Activated T-cell treated with anti-CD3 and anti-CD28 coated beads, Interleukin-2, amount 50 U/mL, for 72 hours (primary cell): ENCODE data around the gene CHEK2. TPM values are rescaled to one million over a fixed set of nuclear protein-coding genes. Genes with fewer than 3 reads are reported as not detected.

ENCODE experiments used
- ATAC-seq, 2 donors: fragments of 150-1000 bp; cut with Tn5 transposase; replicated peaks in 1 of 2; 2 replicates each; pipeline ENCODE4 v1.10.0; 2021; ENCODE audit warnings: moderate library complexity in 2 of 2, mild to moderate bottlenecking in 1 of 2
- DNase-seq, 2 donors: peaks; one replicate each; pipeline ENCODE4 v3.0.0; 2021 to 2022; ENCODE audit warnings: mixed read lengths in 1 of 2
- H3K27ac Mint-ChIP-seq: one replicate; pipeline ENCODE4 v1.8.0; 2022; ENCODE audit warnings: mild to moderate bottlenecking, moderate library complexity, mixed read lengths
- H3K27me3 Mint-ChIP-seq: one replicate; pipeline ENCODE4 v1.8.0; 2022; ENCODE audit warnings: low read depth, mixed read lengths
- H3K36me3 Mint-ChIP-seq, 2 donors: one replicate each; pipeline ENCODE4 v1.8.0; 2022; ENCODE audit warnings: mixed read lengths in 2 of 2, mild to moderate bottlenecking in 1 of 2; ENCODE audit not compliant: insufficient read depth in 2 of 2
- H3K4me1 Mint-ChIP-seq: one replicate; pipeline ENCODE4 v1.8.0; 2022; ENCODE audit warnings: low read depth, mixed read lengths
- H3K4me3 Mint-ChIP-seq, 2 donors: one replicate each; pipeline ENCODE4 v1.8.0; 2022; ENCODE audit warnings: mild to moderate bottlenecking in 2 of 2, mixed read lengths in 2 of 2, moderate library complexity in 2 of 2
- H3K9me3 Mint-ChIP-seq, 2 donors: one replicate each; pipeline ENCODE4 v1.8.0; 2022; ENCODE audit warnings: mixed read lengths in 2 of 2
- total RNA-seq, 2 donors: library from RNA; stranded (reverse); gene quantifications; one replicate each; pipeline ENCODE4 v1.2.3, GENCODE V29; 2022

The CHEK2 gene
- total RNA-seq = 10 to 100 TPM; 29.2 to 32.1 TPM

DNA sequence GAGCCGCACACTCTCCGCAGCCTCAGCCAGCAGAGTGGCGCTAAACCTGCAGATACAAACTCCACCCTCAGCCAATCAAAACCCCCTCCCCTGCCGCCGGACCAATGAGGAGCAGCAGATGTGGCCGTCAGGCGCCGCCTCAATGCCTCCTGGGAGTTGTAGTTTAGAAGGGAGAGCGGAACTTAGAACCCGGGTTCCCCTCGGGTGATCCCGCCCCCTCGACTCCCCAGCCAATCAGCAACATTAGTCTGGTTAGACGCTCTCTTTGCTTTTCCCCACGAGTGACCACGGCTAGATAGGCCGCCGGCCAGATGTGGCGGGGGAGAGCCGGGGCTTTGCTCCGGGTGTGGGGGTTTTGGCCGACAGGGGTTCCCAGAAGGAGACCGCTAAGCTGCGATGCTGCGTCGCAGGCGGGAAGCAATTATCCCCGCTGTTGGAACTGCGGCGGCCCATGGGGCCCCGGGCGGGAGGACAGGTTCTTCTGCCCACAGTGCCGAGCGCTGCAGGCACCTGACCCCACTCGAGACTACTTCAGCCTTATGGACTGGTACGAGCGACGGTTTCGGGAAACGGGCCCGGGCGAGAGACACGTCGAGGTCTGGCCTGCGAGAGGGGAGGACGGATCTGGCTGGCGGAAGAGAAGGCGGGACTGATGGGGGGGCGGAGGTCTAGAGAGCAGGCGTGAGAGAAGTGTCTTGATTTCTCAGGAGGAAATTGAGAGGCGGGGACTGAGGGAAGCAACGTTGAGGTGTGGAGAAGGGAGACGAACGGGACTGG, at the start of gene CHEK2, which contains the start of gene HSCB:
Gene CHEK2, minus strand, starts transcription at position 36 of the 777 bp plus-strand sequence. CDS start 7,099 bp downstream, outside the sequence.
Gene HSCB, plus strand, starts transcription at position 255 of the 777 bp plus-strand sequence. Its CDS starts 57 bp downstream, at position 312.
- H3K4me3 Mint-ChIP-seq = peak within 1 kb of the TSS; percentile 90 to 96
- peak within 1 kb of the TSS; percentile 68 for H3K27ac Mint-ChIP-seq
- no peaks in the 10 kb centered on the region for H3K27me3 Mint-ChIP-seq
- no peaks in the 10 kb centered on the region for H3K9me3 Mint-ChIP-seq
- H3K36me3 Mint-ChIP-seq = peaks cover 2 to 21% of the 10 kb centered on the region in 2 donors
- DNase-seq (peak; percentile 97 to 99), ATAC-seq (peak; percentile 93 to 95)
- H3K4me1 Mint-ChIP-seq = peaks cover 53% of the 10 kb centered on the region

DNA sequence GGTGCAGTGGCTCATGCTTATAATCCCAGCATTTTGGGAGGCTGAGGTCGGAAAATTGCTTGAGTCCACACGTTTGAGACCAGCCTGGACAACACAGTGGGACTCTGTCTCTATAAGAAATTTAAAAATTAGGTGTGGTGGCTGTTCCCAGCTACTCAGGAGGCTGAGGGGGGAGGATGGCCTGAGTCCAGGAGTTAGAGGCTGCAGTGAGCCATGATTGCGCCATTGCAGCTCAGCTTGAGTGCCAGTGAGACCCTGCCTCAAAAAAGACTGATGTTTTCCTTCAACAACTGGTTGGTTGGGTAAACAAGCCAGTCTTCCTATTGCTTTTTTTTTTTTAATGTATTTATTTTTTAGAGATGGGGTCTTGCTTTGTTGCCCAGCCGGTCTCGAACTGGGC, 49.5 kb upstream of the CHEK2 start:
- H3K27ac Mint-ChIP-seq = no peak overlapping the region
- ATAC-seq (no peak), DNase-seq (no peak)
- no peaks in the 10 kb centered on the region for H3K9me3 Mint-ChIP-seq
- peaks cover 47% of the 10 kb centered on the region for H3K4me1 Mint-ChIP-seq
- H3K4me3 Mint-ChIP-seq = no peak overlapping the region
- peaks cover 9 to 22% of the 10 kb centered on the region in 2 donors for H3K36me3 Mint-ChIP-seq
- H3K27me3 Mint-ChIP-seq = no peaks in the 10 kb centered on the region

DNA sequence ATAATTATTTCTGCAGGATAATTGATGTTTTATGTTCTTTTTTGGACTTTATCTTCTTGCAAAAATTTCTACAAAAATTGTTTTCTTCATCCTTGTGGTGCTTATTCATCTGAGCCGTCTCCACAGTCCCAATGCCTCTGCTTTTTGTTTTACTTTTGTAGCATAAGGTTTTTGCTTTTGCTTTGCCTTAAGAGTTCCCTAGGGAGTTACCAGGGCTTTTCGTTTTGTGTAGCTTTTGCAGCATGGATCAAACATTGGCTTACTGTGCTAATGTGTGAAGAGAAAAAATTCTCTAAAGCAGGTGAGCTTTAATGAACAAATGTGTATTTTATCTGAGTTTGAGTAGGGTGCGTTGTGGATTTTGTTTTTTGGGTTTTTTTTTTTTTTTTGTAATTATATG, 47.0 kb upstream of the CHEK2 start:
- Mint-ChIP-seq H3K9me3 (no peaks in the 10 kb centered on the region), H3K4me1 (peaks cover 33% of the 10 kb centered on the region), H3K27ac (no peak overlapping the region), H3K36me3 (peaks cover under 1 to 24% of the 10 kb centered on the region in 2 donors), H3K4me3 (no peak overlapping the region), H3K27me3 (no peaks in the 10 kb centered on the region)
- no peak for ATAC-seq
- no peak for DNase-seq

DNA sequence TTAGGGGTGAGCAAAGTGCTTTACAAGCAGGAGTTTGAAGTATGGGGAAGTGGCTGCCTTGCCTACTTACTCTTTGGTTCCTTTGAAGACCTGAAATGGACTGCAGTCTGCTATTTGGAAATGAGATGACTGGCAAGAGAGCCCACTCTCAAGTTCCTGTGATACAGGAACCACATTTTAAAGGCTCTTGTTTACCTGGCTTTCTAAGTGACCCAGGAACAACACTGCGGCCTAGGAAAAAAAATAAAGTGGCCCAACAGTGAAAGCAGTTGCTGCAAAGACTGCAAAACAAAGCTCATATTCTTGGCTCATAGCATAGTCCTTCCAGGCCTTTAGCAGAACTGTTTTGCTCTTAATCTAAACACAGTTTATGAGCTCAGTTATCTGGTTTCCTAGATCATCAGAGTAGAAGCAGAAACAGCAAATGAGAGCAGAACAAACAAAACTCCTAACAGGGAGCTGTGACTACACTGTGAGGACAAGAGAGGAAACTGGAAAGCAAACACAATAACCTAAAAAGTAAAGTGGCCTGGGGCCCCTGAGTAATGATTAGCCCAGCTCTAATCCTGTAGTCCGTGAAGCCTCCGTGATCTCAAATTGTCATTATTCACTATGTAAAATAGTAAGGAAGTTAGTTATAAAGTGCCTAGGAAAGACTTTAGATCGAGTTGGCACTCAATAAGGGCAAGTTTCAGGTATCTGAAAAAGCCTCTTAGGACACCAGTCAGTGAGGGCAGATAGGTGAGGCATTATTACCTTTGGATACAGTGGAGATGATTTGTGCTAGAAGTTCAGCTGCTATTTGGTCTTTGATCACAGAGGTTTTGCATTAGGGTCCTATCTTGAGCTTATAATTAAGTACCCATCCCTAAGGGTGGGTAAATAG, 42.4 kb upstream of the CHEK2 start:
- Mint-ChIP-seq H3K4me1 (no peaks in the 10 kb centered on the region), H3K27me3 (no peaks in the 10 kb centered on the region), H3K27ac (peak overlapping the region; percentile 15), H3K36me3 (peaks cover 3 to 28% of the 10 kb centered on the region in 2 donors), H3K4me3 (no peak overlapping the region), H3K9me3 (no peaks in the 10 kb centered on the region)
- ATAC-seq = no peak
- DNase-seq = no peak

- Mint-ChIP-seq H3K36me3 (peaks cover 5 to 23% of the 10 kb centered on the region in 2 donors), H3K27ac (no peak overlapping the region)
- no peak for ATAC-seq
These were observed 38.7 kb upstream of the CHEK2 start for GRCh38 chr22:28780296-28780695.

DNA sequence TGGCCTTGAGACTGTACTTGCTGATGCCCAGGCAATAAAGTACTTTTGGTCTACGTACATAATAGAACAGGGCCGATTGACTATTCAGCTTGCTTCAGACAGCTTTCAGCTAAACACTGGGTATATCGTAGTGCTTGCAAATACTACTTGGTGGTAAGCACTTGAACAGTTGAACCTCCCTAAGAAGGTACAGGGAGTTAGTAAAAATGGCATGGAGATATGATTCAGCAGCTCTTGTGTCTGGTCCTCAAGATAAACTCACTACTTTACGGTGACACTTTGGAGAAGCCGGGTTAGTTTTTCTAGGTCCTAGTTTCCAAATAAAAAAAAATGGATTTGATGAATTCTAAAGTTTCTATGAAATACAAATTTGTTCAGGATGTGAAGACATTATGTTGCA, 38.2 kb upstream of the CHEK2 start:
- DNase-seq (no peak), ATAC-seq (no peak)
- Mint-ChIP-seq H3K27ac (no peak overlapping the region), H3K36me3 (peaks cover 5 to 19% of the 10 kb centered on the region in 2 donors), H3K4me3 (no peak overlapping the region), H3K4me1 (peaks cover 21% of the 10 kb centered on the region), H3K9me3 (no peaks in the 10 kb centered on the region), H3K27me3 (no peaks in the 10 kb centered on the region)

More at GRCh38 chr22:28780296-28780695, 38.7 kb upstream of the CHEK2 start:
- no peak overlapping the region for H3K4me3 Mint-ChIP-seq
- no peaks in the 10 kb centered on the region for H3K9me3 Mint-ChIP-seq
- H3K4me1 Mint-ChIP-seq = peaks cover 18% of the 10 kb centered on the region
- DNase-seq = no peak
- no peaks in the 10 kb centered on the region for H3K27me3 Mint-ChIP-seq

DNA sequence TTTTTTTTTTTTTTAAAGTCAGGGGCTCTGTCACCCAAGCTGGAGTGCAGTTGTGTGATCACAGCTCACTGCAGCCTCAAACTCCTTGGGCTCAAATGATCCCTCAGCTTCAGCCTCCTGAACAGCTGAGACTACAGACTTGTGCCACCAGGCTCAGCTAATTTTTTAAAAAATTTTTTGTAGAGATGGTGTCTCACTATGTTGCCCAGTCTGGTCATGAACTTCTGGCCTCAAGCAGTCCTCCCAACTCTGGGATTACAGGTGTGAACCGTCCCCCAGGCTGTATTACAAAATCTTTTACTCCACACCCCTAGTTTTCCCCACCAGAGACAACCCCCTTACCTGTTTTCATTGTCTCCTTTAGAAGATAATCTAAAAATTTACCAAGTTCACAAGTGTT, 32.8 kb upstream of the CHEK2 start:
- Mint-ChIP-seq H3K4me1 (peaks cover 37% of the 10 kb centered on the region), H3K27ac (peak overlapping the region; percentile 76), H3K36me3 (peaks cover 12 to 17% of the 10 kb centered on the region in 2 donors), H3K27me3 (no peaks in the 10 kb centered on the region), H3K9me3 (no peaks in the 10 kb centered on the region), H3K4me3 (peak overlapping the region; percentile 83 to 92)
- DNase-seq = no peak
- ATAC-seq = no peak

GRCh38 chr22:28773461-28773867, 31.8 kb upstream of the CHEK2 start:
- DNase-seq (peak in 1 of 2 donors; percentile 8), ATAC-seq (peak; percentile 65 to 67)
- H3K9me3 Mint-ChIP-seq = no peaks in the 10 kb centered on the region
- no peaks in the 10 kb centered on the region for H3K27me3 Mint-ChIP-seq
- peaks cover 12 to 17% of the 10 kb centered on the region in 2 donors for H3K36me3 Mint-ChIP-seq
- peaks cover 37% of the 10 kb centered on the region for H3K4me1 Mint-ChIP-seq
- H3K4me3 Mint-ChIP-seq = peak overlapping the region; percentile 92 to 99
- peak overlapping the region; percentile 99 for H3K27ac Mint-ChIP-seq

GRCh38 chr22:28772633-28773460, 31.2 kb upstream of the CHEK2 start, which contains the start of gene CCDC117:
Gene CCDC117 (plus strand): TSS chr22:28772695. CDS start chr22:28772850, 155 bp downstream.
- ATAC-seq (peak; percentile 87 to 89), DNase-seq (peak; percentile 93 to 95)
- no peaks in the 10 kb centered on the region for H3K27me3 Mint-ChIP-seq
- peak within 1 kb of the TSS; percentile 99 for H3K27ac Mint-ChIP-seq
- peaks cover 32% of the 10 kb centered on the region for H3K4me1 Mint-ChIP-seq
- peaks cover 12 to 13% of the 10 kb centered on the region in 2 donors for H3K36me3 Mint-ChIP-seq
- peak within 1 kb of the TSS; percentile 92 to 99 for H3K4me3 Mint-ChIP-seq
- no peaks in the 10 kb centered on the region for H3K9me3 Mint-ChIP-seq

GRCh38 chr22:28771195-28771791, 29.7 kb upstream of the CHEK2 start:
- Mint-ChIP-seq H3K27ac (no peak overlapping the region), H3K4me3 (no peak overlapping the region), H3K4me1 (peaks cover 28% of the 10 kb centered on the region), H3K36me3 (peaks cover 10 to 12% of the 10 kb centered on the region in 2 donors), H3K9me3 (no peaks in the 10 kb centered on the region), H3K27me3 (no peaks in the 10 kb centered on the region)
- DNase-seq (no peak), ATAC-seq (no peak)

- Mint-ChIP-seq H3K27ac (no peak overlapping the region), H3K4me1 (peaks cover 12% of the 10 kb centered on the region), H3K36me3 (peaks cover 7% of the 10 kb centered on the region in 2 donors), H3K27me3 (no peaks in the 10 kb centered on the region), H3K9me3 (no peaks in the 10 kb centered on the region), H3K4me3 (no peak overlapping the region)
- no peak for ATAC-seq
- no peak for DNase-seq
These were observed 27.9 kb upstream of the CHEK2 start for GRCh38 chr22:28769394-28770085.
